ENCODE results near the gene DBT.

The DBT gene

GRCh38 chr1:100239961-100240360, 9.7 kb downstream of the DBT start:
- H3K36me3 ChIP-seq (ENCODE audit: control insufficient read depth in 2 of 2, insufficient read depth in 1 of 2, low read length in 2 of 2) = peaks cover 7 to 31% of the 10 kb centered on the region in 2 experiments; a peak in 2 of 3 replicates
- no peak overlapping the region for H3K27ac ChIP-seq (ENCODE audit: extremely low read depth, low read depth, low read length)
- H3K4me3 ChIP-seq (ENCODE audit: low read depth, low read length) = no peak overlapping the region
- no peak for TF ChIP-seq KLF7 (tag by site-specific recombination; IDR thresholded peaks at IDR 0.05; ENCODE audit: borderline replicate concordance)
- no peak for TF ChIP-seq HOXD13 (CRISPR knock-in tag; IDR thresholded peaks at IDR 0.05; ENCODE audit: borderline replicate concordance)
- TF ChIP-seq ZNF629 (tag by site-specific recombination; IDR thresholded peaks at IDR 0.05) = no peak
- peak; percentile 53 for TF ChIP-seq PRDM1 (tag by site-specific recombination; IDR thresholded peaks at IDR 0.05)
- no peaks in the 10 kb centered on the region for H3K9me3 ChIP-seq (ENCODE audit: control insufficient read depth, insufficient read depth, low read depth, low read length)
- ChIA-PET POLR2A (interaction anchor here (0.6 kb wide), 1 partner anchor 362 kb away, joined by 6 read pairs; no protein-coding TSS in a partner anchor), CTCF (interaction anchor here (0.6 kb wide), 2 partner anchors 118 to 430 kb away, joined by 3 to 4 read pairs; no protein-coding TSS in a partner anchor)
- no peaks in the 10 kb centered on the region for H3K4me1 ChIP-seq (ENCODE audit: control insufficient read depth, insufficient read depth, low read length)

- CTCF ChIA-PET = no interaction called here
Measured at GRCh38 chr1:100237091-100237490, 12.5 kb downstream of the DBT start.

GRCh38 chr1:100234432-100234831, 15.2 kb downstream of the DBT start:
- POLR2A ChIA-PET = no interaction called here
- Histone ChIP-seq H3K27ac (ENCODE audit: extremely low read depth, low read depth, low read length) (no peak overlapping the region), H3K9me3 (ENCODE audit: control insufficient read depth, insufficient read depth, low read depth, low read length) (no peaks in the 10 kb centered on the region), H3K4me3 (ENCODE audit: low read depth, low read length) (no peak overlapping the region), H3K36me3 (ENCODE audit: control insufficient read depth in 2 of 2, insufficient read depth in 1 of 2, low read length in 2 of 2) (peaks cover 14 to 67% of the 10 kb centered on the region in 2 experiments; a peak in 2 of 3 replicates), H3K4me1 (ENCODE audit: control insufficient read depth, insufficient read depth, low read length) (no peaks in the 10 kb centered on the region)
- TF ChIP-seq BCL11A (tag by site-specific recombination; IDR thresholded peaks at IDR 0.05; ENCODE audit: low read depth) (no peak), KLF8 (tag by site-specific recombination; IDR thresholded peaks at IDR 0.05) (no peak), ZNF114 (tag by site-specific recombination; IDR thresholded peaks at IDR 0.05) (no peak), INSM2 (tag by site-specific recombination; IDR thresholded peaks at IDR 0.05) (no peak), ZNF624 (tag by site-specific recombination; IDR thresholded peaks at IDR 0.05) (no peak), ZSCAN16 (tag by site-specific recombination; IDR thresholded peaks at IDR 0.05) (no peak), FEZF1 (tag by site-specific recombination; IDR thresholded peaks at IDR 0.05) (no peak), ZNF404 (tag by site-specific recombination; IDR thresholded peaks at IDR 0.05) (no peak), ZFP3 (tag by site-specific recombination; IDR thresholded peaks at IDR 0.05; ENCODE audit: low read depth) (no peak), ZBTB8A (tag by site-specific recombination; IDR thresholded peaks at IDR 0.05) (no peak), ZNF521 (tag by site-specific recombination; IDR thresholded peaks at IDR 0.05) (no peak), ZNF658 (tag by site-specific recombination; IDR thresholded peaks at IDR 0.05) (no peak), ZNF132 (tag by site-specific recombination; IDR thresholded peaks at IDR 0.05; ENCODE audit: borderline replicate concordance) (no peak), ZNF776 (tag by site-specific recombination; IDR thresholded peaks at IDR 0.05; ENCODE audit: borderline replicate concordance) (no peak)
- CTCF ChIA-PET = no interaction called here

More at GRCh38 chr1:100237091-100237490, 12.5 kb downstream of the DBT start:
- Histone ChIP-seq H3K36me3 (ENCODE audit: control insufficient read depth in 2 of 2, insufficient read depth in 1 of 2, low read length in 2 of 2) (peaks cover 12 to 53% of the 10 kb centered on the region in 2 experiments; a peak in 2 of 3 replicates), H3K9me3 (ENCODE audit: control insufficient read depth, insufficient read depth, low read depth, low read length) (no peaks in the 10 kb centered on the region), H3K4me1 (ENCODE audit: control insufficient read depth, insufficient read depth, low read length) (no peaks in the 10 kb centered on the region), H3K4me3 (ENCODE audit: low read depth, low read length) (no peak overlapping the region), H3K27ac (ENCODE audit: extremely low read depth, low read depth, low read length) (no peak overlapping the region)
- POLR2A ChIA-PET = interaction anchor here (1.5 kb wide), 1 partner anchor 13 kb away, joined by 5 read pairs; the partner anchor contains the start of gene DBT
- TF ChIP-seq ZNF121 (tag by site-specific recombination; IDR thresholded peaks at IDR 0.05) (no peak), ZEB2 (tag by site-specific recombination; IDR thresholded peaks at IDR 0.05) (no peak), ZNF423 (tag by site-specific recombination; IDR thresholded peaks at IDR 0.05) (no peak), ZNF174 (tag by site-specific recombination; IDR thresholded peaks at IDR 0.05) (no peak), ZNF362 (tag by site-specific recombination; IDR thresholded peaks at IDR 0.05) (no peak), ZNF214 (tag by site-specific recombination; IDR thresholded peaks at IDR 0.05; ENCODE audit: borderline replicate concordance) (no peak), ZNF19 (tag by site-specific recombination; IDR thresholded peaks at IDR 0.05; ENCODE audit: low read depth) (no peak), ZNF394 (tag by site-specific recombination; IDR thresholded peaks at IDR 0.05; ENCODE audit: borderline replicate concordance) (no peak), ZNF354C (tag by site-specific recombination; IDR thresholded peaks at IDR 0.05; ENCODE audit: borderline replicate concordance, low read depth) (no peak), OSR2 (tag by site-specific recombination; IDR thresholded peaks at IDR 0.05) (no peak), ZSCAN18 (tag by site-specific recombination; IDR thresholded peaks at IDR 0.05) (no peak), ZNF416 (tag by site-specific recombination; IDR thresholded peaks at IDR 0.05) (no peak), ZNF433 (tag by site-specific recombination; IDR thresholded peaks at IDR 0.05; ENCODE audit: low read depth) (no peak)
